NCI-H69 (cell line): ENCODE results near the gene NXPE4.
"Not testable (repeated sequence)": the region's sequence is repeated elsewhere in the genome, so short reads cannot be mapped to it uniquely, and the experiment has no call there.

ENCODE experiments used
- DNase-seq: peaks from one replicate; lab custom pipeline; 2025; lab: John Stamatoyannopoulos, UW

NXPE4 gene

DNA sequence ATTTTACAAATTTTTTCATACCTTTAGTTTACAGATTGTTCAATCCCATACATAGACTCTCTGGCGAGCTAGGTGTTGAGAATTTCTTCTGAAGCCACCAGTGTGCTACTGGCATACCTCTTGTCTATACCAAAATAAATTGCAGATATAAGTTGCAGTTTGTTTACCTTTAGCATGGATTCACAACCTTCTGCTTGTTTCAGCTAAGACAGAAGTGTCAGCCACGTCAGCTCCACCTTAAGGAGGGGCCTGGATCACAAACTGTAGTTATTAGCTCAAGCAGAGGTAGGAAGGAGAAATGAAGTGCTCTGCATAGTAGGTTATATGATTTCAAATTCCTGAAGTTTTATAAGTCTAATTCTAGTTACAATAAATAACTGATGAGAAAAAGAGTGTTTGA lies at the start of gene NXPE4:
Gene NXPE4, minus strand, starts transcription at position 216 of the 400 bp plus-strand sequence. CDS start 1,027 bp downstream, outside the sequence.
- no peak for DNase-seq

DNA sequence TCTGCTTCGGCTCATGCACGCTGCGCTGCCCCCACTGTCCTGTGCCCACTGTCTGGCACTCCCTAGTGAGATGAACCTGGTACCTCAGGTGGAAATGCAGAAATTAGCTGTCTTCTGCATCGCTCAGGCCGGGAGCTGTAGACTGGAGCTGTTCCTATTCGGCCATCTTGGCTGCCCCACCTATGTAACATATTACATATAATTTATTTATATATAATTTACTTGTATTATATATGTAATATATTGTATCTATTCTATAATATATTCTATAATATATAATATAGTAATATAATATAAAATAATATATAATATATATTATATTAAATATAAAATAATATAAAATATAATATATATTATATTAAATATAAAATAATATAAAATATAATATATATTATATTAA lies 43.9 kb upstream of the NXPE4 start:
- DNase-seq: not testable (repeated sequence)

GRCh38 chr11:114631445-114631965 lies 35.9 kb upstream of the NXPE4 start:
- peak; percentile 22 for DNase-seq

DNA sequence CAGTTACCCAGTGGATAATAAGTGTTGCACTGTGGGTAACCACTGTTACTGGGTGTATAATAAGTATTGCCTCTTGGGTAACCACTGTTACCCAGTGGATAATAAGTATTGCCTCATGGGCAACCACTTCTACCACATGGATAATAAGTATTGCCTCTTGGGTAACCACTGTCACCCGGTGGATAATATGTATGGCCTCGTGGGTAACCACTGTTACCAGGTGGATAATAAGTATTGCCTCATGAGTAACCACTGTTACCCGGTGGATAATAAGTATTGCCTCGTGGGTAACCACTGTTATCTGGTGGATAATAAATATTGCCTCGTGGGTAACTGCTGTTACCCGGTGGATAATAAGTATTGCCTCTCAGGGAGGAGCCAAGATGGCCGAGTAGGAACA lies 29.7 kb upstream of the NXPE4 start:
- DNase-seq: no peak

DNA sequence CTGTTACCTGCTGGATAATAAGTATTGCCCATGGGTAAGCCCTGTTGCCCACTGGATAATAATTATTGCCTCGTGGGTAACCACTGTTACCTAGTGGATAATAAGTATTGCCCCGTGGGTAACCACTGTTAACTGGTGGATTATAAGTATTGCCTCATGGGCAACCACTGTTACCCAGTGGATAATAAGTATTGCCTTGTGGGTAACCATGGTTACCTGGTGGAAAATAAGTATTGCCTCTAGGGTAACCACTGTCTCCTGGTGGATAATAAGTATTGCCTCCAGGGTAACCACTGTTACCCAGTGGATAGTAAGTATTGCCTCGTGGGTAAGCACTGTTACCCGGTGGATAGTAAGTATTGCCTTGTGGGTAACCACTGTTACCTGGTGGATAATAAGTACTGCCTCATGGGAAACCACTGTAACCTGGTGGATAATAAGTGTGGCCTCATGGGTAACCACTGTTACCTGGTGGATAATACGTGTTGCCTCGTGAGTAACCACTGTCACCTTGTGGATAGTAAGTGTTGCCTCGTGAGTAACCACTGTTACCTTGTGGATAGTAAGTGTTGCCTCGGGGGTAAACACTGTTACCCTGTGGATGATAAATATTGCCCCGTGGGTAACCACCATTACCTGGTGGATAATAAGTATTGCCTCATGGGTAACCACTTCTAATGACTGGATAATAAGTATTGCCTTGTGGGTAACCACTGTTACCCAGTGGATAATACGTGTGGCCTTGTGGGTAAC lies 29.0 kb upstream of the NXPE4 start:
- DNase-seq: no peak

DNA sequence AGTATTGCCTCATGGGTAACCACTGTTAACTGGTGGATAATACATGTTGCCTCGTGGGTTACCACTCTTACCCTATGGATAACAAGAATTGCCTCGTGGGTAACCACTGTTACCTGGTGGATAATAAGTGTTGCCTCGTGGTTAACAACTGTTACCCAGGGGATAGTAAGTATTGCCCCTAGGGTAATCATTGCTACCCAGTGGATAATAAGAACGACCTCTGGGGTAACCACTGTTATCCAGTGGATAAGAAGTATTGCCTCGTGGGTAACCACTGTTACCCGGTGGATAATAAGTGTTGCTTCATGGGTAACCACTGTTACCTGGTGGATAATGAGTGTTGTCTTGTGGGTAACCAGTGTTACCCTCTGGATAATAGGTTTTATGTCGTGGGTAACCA lies 28.1 kb upstream of the NXPE4 start:
- DNase-seq: no peak

DNA sequence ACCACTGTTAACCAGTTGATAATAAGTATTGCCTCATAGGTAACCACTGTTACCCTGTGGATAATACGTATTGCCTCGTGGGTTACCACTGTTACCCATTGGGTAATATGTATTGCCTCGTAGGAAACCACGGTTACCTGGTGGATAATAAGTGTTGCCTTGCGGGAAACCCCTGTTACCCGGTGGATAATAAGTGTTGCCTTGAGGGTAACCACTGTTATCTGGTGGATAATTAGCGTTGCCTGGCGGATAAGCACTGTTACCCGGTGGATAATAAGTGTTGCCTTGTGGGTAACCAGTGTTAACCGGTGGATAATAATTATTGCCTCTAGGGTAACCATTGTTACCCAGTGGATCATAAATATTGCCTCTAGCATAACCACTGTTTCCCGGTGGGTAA lies 27.3 kb upstream of the NXPE4 start:
- no peak for DNase-seq

DNA sequence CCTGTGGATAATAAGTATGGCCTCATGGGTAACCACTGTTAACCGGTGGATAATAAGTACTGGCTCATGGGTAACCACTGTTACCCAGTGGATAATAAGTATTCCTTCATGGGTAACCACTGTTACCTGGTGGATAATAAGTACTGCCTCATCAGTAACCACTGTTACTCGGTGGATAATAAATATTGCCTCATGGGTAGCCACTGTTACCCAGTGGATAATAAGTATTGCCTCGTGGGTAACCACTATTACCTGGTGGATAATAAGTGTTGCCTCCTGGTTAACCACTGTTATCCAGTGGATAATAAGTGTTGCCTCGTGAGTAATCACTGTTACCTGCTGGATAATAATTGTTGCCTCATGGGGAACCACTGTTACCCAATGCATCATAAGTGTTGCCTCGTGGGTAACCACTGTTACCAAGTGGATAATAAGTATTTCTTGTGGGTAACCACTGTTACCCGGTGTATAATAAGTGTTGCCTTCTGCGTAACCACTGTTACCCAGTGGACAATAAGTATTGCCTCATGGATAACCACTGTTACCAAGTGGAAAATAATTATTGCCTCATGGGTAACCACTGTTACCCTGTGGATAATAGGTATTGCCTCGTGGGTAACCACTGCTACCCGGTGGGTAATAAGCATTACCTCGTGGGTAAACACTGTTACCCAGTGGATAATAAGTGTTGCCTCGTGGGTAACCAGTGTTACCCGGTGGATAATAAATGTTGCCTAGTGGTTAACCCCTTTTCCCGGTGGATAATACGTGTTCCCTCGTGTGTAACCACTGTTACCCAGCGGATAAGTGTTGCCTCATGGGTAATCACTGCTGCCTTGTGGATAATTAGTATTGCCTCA lies 26.6 kb upstream of the NXPE4 start:
- DNase-seq: no peak

- DNase-seq: no peak
Observed at GRCh38 chr11:114621072-114621471, 25.5 kb upstream of the NXPE4 start.

DNA sequence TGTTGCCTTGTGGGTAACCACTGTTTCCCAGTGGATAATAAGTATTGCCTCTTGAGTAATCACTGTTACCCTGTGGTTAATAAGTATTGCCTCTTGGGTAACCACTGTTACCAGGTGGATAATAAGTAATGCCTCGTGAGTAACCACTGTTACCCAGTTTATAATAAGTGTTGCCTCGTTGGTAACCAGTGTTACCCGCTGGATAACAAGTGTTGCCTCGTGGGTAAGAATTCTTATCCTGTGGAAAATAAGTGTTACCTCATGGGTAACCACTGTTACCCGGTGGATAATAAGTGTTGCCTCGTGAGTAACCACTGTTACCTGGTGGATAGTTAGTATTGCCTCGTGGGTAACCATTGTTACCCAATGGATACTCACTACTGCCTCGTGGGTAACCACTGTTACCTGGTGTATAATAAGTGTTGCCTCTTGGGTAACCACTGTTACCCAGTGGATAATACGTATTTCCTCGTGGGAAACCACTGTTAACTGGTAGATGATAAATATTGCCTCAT lies 24.1 kb upstream of the NXPE4 start:
- DNase-seq: no peak

DNA sequence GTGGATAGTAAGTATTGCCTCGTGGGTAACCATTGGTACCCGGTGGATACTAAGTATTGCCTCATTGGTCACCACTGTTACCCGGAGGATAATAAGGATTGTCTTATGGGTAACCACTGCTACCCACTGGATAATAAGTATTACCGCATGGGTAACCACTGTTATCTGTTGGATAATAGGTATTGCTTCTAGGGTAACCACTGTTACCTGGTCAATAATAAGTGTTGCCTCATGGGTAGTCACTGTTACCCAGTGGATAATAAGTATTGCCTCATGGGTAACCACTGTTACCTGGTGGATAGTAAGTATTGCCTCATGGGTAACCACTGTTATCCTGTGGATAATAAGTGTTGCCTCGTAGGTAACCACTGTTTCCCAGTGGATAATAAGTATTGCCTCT lies 22.6 kb upstream of the NXPE4 start:
- no peak for DNase-seq

- DNase-seq: no peak
Observed at GRCh38 chr11:114617157-114618124, 21.9 kb upstream of the NXPE4 start.

GRCh38 chr11:114616516-114616915 lies 20.9 kb upstream of the NXPE4 start:
- no peak for DNase-seq

GRCh38 chr11:114615448-114616361 lies 20.1 kb upstream of the NXPE4 start:
- no peak for DNase-seq

GRCh38 chr11:114614127-114614720 lies 18.6 kb upstream of the NXPE4 start:
- no peak for DNase-seq

- DNase-seq: not testable (repeated sequence)
Observed at GRCh38 chr11:114613094-114613493, 17.5 kb upstream of the NXPE4 start.

DNA sequence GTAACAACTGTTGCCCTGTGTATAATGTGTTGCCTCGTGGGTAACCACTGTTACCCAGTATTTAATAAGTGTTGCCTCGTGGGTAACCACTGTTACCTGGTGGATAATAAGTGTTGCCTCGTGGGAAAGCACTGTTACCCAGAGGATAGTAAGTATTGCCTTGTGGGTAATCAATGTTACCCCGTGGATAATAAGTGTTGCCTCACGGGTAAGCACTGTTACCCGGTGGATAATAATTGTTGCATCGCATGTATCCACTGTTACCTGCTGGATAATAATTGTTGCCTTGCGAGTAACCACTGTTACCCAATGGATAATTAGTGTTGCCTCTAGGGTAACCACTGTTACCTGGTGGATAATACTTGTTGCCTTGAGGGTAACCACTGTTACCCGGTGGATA lies 17.1 kb upstream of the NXPE4 start:
- DNase-seq: no peak

GRCh38 chr11:114612199-114612598 lies 16.6 kb upstream of the NXPE4 start:
- DNase-seq: not testable (repeated sequence)

DNA sequence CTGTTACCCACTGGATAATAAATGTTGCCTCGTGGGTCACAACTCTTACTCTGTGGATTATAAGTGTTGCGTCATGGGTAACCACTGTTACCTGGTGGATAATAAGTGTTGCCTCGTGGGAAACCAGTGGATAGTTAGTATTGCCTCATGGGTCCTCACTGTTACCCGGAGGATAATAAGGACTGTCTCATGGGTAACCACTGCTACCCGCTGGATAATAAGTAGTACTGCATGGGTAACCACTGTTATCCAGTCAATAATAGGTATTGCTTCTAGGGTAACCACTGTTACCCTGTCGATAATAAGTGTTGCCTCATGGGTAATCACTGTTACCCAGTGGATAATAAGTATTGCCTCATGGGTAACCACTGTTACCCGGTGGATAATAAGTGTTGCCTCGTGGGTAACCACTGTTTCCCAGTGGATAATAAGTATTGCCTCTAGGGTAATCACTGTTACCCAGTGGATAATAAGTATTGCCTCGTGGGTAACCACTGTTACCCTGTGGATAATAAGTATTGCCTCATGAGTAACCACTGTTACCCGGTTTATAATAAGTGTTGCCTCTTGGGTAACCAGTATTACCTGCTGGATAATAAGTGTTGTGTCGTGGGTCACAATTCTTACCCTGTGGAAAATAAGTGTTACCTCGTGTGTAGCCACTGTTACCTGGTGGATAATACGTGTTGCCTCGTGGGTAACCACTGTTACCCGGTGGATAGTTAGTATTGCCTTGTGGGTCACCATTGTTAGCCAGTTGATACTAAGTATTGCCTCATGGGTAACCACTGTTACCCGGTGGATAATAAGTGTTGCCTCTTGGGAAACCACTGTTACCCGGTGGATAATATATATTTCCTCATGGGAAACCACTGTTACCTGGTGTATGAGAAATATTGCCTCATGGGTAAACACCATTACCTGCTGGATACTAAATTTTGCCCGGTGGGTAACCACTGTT lies 15.7 kb upstream of the NXPE4 start:
- peak; percentile 33 for DNase-seq
